Testis (tissue), 2 donors: ENCODE results near the gene MAP1LC3B.

Source experiments
- CTCF ChIP-seq, 3 experiments: fragments of 450-650 bp in 2 of 3; fragments of 200-600 bp in 1 of 3; sonication (generic) in 1 of 3; IDR thresholded peaks; one replicate each; pipeline ENCODE4 v1.5.1; 2016 to 2019; ENCODE audit warnings: antibody characterized with exemption in 3 of 3, mild to moderate bottlenecking in 2 of 3, moderate library complexity in 1 of 3
- POLR2A ChIP-seq: fragments of 450-650 bp; IDR thresholded peaks from one replicate; pipeline ENCODE4 v1.6.1; 2017; ENCODE audit warnings: antibody characterized with exemption, mild to moderate bottlenecking, moderate library complexity

GRCh38 chr16:87436225-87437172 lies 44.4 kb downstream of the MAP1LC3B start:
- TF ChIP-seq CTCF (IDR thresholded peaks at IDR 0.05) (no peak), POLR2A (no peak)
